BJ (cell line): ENCODE measurements around the gene SREBF2. TPM values are rescaled to one million over a fixed set of nuclear protein-coding genes. Genes with fewer than 3 reads are reported as not detected.

Experiments used
- CTCF ChIA-PET: fragments of 350-600 bp; formaldehyde crosslinking; extraction: SDS; loops from one replicate; lab custom pipeline; 2021; ENCODE audit warnings: antibody characterized with exemption, inconsistent platforms; lab: Yijun Ruan, JAX
- POLR2A ChIA-PET: fragments of 300-600 bp; sonication (Branson Sonifier 250); formaldehyde crosslinking; extraction: SDS; loops from one replicate; lab custom pipeline; 2021; ENCODE audit warnings: antibody characterized with exemption; lab: Charles Lee
- DNase-seq: peaks from one replicate; pipeline ENCODE4 v3.0.0-alpha.2; 2011; ENCODE audit warnings: low read depth
- H3K27me3 ChIP-seq: 2 replicates; pipeline ENCODE4 v1.6.0; 2011; ENCODE audit warnings: low read length; ENCODE audit not compliant: control insufficient read depth, insufficient read depth
- H3K36me3 ChIP-seq: 2 replicates; pipeline ENCODE4 v1.5.1; 2011; ENCODE audit warnings: low read length; ENCODE audit not compliant: control insufficient read depth, insufficient read depth
- H3K4me3 ChIP-seq: 2 replicates; pipeline ENCODE4 v1.5.1; 2011; ENCODE audit warnings: low read depth, mild to moderate bottlenecking, control low read depth, low read length
- polyA plus RNA-seq: library from polyadenylated mRNA; depleted of rRNA; stranded (reverse); fragments of >200 nt; gene quantifications from 2 replicates; pipeline ENCODE4 v1.2.3, GENCODE V29; 2011
- TF ChIP-seq, protein P1 (sequence below): IDR thresholded peaks from 2 replicates; pipeline ENCODE4 v1.5.1; 2011; ENCODE audit warnings: low read depth, mild to moderate bottlenecking, control low read depth, inconsistent platforms, low read length, moderate library complexity; ENCODE audit not compliant: insufficient read depth

SREBF2 gene
- polyA plus RNA-seq, 1 experiment, result 26.2 TPM

DNA sequence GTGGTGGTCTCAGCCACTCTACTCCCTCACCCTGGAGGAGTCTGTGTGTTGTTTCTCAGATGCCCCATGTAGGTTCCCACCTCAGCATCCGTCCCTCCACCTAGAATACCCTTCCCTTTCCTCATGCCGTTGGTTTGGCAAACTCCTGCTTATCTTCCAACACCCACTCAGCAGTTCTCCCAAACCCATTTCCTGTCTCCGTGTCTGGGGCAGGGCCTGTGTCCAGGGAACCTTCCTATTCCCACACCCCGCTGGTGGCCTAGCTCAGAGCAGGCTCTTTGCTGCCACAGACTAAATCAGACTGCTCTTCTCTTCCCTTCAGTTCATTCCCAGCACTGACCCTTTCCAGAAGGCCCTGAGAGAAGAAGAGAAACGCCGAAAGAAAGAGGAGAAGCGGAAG lies 7.5 kb upstream of the SREBF2 start:
- Histone ChIP-seq H3K27me3 (no peaks in the 10 kb centered on the region), H3K36me3 (no peaks in the 10 kb centered on the region), H3K4me3 (no peak overlapping the region)
- TF ChIP-seq, protein P1, sequence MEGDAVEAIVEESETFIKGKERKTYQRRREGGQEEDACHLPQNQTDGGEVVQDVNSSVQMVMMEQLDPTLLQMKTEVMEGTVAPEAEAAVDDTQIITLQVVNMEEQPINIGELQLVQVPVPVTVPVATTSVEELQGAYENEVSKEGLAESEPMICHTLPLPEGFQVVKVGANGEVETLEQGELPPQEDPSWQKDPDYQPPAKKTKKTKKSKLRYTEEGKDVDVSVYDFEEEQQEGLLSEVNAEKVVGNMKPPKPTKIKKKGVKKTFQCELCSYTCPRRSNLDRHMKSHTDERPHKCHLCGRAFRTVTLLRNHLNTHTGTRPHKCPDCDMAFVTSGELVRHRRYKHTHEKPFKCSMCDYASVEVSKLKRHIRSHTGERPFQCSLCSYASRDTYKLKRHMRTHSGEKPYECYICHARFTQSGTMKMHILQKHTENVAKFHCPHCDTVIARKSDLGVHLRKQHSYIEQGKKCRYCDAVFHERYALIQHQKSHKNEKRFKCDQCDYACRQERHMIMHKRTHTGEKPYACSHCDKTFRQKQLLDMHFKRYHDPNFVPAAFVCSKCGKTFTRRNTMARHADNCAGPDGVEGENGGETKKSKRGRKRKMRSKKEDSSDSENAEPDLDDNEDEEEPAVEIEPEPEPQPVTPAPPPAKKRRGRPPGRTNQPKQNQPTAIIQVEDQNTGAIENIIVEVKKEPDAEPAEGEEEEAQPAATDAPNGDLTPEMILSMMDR, result no peak
- POLR2A ChIA-PET, result no interaction called here
- no peak for DNase-seq
- CTCF ChIA-PET, result interaction anchor here (1.3 to 3.9 kb wide), 4 partner anchors 10 to 128 kb away, joined by 5 to 25 read pairs (median 8); no protein-coding TSS in a partner anchor

DNA sequence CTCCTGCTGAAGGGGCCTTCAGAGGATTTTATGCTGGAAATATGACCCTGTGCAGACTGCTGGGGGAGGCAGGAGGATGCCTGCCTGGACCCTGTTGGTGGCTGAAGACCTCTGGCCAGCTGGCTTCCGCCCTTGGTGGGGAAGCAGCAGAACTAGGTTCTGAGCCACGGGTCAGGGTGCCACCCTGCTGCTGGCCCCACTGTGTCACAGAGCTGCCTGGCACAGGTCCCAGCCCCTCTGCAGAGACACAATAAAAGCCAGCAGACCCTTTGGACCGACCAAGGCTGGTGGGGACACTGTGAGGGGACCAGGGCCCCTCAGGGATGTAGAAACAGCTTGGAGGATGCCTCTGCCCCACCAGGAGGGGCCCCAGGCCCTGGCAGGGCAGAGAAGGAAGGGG lies 6.9 kb upstream of the SREBF2 start:
- POLR2A ChIA-PET, result no interaction called here
- TF ChIP-seq, protein P1, result no peak

DNA sequence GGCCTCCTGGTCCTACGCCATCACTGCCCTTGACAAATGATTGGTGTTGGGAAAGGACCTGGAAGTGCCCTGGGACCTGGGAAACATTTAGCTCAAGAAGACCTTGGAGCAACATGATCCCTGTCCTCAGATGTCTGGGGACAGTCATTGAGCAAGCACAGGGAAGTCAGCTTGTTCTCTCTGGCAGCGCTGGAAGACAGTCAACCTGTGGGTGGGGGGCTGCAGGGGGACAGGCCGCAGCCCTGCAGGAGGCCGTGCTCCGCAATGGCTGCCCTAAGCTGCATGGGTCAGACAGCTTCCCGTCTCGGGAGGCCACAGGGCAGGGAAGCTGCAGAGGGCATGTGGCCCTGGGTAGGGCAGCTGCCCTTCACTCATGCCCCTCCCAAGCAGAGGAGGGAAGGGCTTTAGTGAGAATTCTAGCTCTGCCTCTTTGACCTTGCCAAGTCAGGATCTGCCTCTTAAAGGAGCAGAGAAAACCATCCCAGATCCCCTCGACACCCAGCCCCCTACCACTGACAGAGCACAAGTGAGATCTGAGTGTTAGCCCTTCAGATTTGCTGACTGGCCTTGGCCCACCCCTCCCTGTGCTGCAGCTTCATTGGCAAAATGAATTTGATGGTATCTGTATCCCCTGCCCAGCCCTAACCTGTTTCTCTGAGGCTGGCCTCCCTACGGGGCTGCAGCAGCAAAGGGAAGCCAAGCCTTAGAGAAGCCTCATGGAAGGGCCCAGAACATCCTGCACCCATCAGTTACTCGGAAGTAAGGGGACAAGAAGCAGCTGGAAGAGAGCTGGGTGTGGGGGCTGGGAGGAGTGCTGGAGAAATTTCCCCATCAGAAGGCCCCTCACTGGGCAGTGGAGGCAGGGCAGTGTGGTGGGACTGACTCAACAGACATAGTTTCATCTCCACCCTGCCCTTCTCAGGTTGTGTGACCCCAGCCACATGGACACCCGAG lies 6.2 kb upstream of the SREBF2 start:
- H3K27me3 ChIP-seq, result no peaks in the 10 kb centered on the region
- no peak overlapping the region for H3K4me3 ChIP-seq
- H3K36me3 ChIP-seq, result no peaks in the 10 kb centered on the region
- ChIA-PET CTCF (interaction anchor here (1.0 to 3.9 kb wide), 3 partner anchors 8 to 130 kb away, joined by 3 to 25 read pairs (median 11); no protein-coding TSS in a partner anchor), POLR2A (no interaction called here)
- DNase-seq, result no peak
- TF ChIP-seq, protein P1, result no peak

More for the DNA sequence above, 6.9 kb upstream of the SREBF2 start:
- CTCF ChIA-PET, result interaction anchor here (1.3 to 3.9 kb wide), 4 partner anchors 11 to 129 kb away, joined by 5 to 25 read pairs (median 8); no protein-coding TSS in a partner anchor
- H3K27me3 ChIP-seq, result no peaks in the 10 kb centered on the region
- H3K36me3 ChIP-seq, result no peaks in the 10 kb centered on the region
- no peak for DNase-seq
- no peak overlapping the region for H3K4me3 ChIP-seq

DNA sequence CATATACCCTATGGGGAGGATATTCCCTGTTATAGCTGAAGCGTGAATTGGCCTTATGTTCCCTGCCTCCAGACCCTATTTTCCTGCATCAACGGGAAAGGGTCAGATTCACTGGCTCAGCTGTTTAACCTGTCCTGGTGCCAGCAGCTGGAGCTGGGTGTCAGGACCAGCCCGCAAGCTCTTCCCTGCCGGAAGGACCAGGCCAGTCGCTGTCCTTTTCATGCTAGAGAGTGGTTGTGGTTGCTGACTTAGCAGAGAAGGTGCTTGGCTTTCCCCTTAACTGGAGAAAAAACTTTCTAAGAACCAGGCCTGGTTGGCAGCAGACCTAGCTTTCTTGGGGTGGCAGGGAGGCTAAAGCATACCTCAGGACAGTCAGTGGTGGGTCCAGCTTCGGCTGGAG lies 5.2 kb upstream of the SREBF2 start:
- H3K4me3 ChIP-seq, result no peak overlapping the region
- no peaks in the 10 kb centered on the region for H3K27me3 ChIP-seq
- no peaks in the 10 kb centered on the region for H3K36me3 ChIP-seq
- TF ChIP-seq, protein P1, result no peak
- ChIA-PET POLR2A (no interaction called here), CTCF (interaction anchor here (1.0 to 3.9 kb wide), 3 partner anchors 9 to 117 kb away, joined by 3 to 25 read pairs (median 5); no protein-coding TSS in a partner anchor)
- DNase-seq, result no peak

DNA sequence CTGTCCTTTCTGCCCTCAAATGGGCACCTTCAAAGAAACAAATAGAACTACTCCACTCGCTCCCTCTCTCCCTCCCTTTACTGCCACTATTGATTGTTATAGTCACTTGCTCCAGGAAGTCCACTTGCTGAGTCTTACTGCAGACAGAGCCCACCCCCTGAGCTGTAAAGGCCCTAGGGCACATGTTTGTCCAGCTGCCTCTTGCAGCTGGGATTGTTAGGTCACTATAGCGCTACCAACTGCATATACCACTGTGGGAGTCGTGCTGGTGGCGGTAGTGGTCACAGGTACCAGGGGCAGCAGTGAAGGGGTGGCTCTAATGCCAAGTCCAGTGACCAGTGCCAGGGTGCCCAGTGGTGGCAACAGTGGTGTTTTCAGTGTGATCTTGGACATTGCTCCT lies 4.4 kb upstream of the SREBF2 start:
- Histone ChIP-seq H3K36me3 (no peaks in the 10 kb centered on the region), H3K27me3 (no peaks in the 10 kb centered on the region), H3K4me3 (no peak overlapping the region)
- ChIA-PET CTCF (interaction anchor here (0.7 to 3.9 kb wide), 3 partner anchors 10 to 116 kb away, joined by 3 to 25 read pairs (median 5); no protein-coding TSS in a partner anchor), POLR2A (no interaction called here)
- TF ChIP-seq, protein P1, result no peak
- no peak for DNase-seq
